Thoracic aorta (tissue), 2 donors: ENCODE data around the gene TULP3. TPM values are rescaled to one million over a fixed set of nuclear protein-coding genes. Genes with fewer than 3 reads are reported as not detected.

ENCODE experiments used
- ATAC-seq: fragments of 150-250 bp; one replicate; pipeline ENCODE4 v1.8.0; 2017; ENCODE audit warnings: low read depth; ENCODE audit not compliant: insufficient number of reproducible peaks, low FRiP score
- DNase-seq: peaks from one replicate; pipeline ENCODE4 v3.0.0-alpha.2; 2020; ENCODE audit warnings: low spot score
- H3K27ac ChIP-seq, 2 donors: fragments of 200-600 bp; sonication (generic); 1 replicate in 1 of 2; 2 replicates in 1 of 2; pipeline ENCODE4 v1.5.1; 2016; ENCODE audit warnings: mild to moderate bottlenecking in 2 of 2, moderate library complexity in 2 of 2
- H3K27me3 ChIP-seq: fragments of 200-600 bp; sonication (generic); replicated peaks from 2 replicates; pipeline ENCODE4 v1.6.0; 2016; ENCODE audit warnings: mild to moderate bottlenecking; ENCODE audit not compliant: insufficient read depth
- H3K36me3 ChIP-seq: fragments of 200-600 bp; sonication (generic); one replicate; pipeline ENCODE4 v1.5.1; 2016
- H3K4me1 ChIP-seq, 2 donors: fragments of 200-600 bp; sonication (generic); 1 replicate in 1 of 2; 2 replicates in 1 of 2; pipeline versions ENCODE4 v1.5.1 to v1.6.0; 2016; ENCODE audit warnings: low read depth in 2 of 2, mild to moderate bottlenecking in 1 of 2; ENCODE audit not compliant: control insufficient read depth in 1 of 2
- H3K4me3 ChIP-seq: fragments of 200-600 bp; sonication (generic); 2 replicates; pipeline ENCODE4 v1.5.1; 2016; ENCODE audit warnings: mild to moderate bottlenecking
- H3K9me3 ChIP-seq: fragments of 200-600 bp; sonication (generic); 2 replicates; pipeline ENCODE4 v1.5.1; 2016
- CTCF ChIP-seq: fragments of 200-600 bp; sonication (generic); IDR thresholded peaks from one replicate; pipeline ENCODE4 v1.5.1; 2019; ENCODE audit warnings: antibody characterized with exemption
- total RNA-seq, 2 donors: library from RNA; depleted of rRNA; stranded (reverse); fragments of >200 nt; gene quantifications; one replicate each; pipeline versions ENCODE4 v1.1.0 to v1.2.3, GENCODE V29; 2016

TULP3 gene
- total RNA-seq, 2 donors from 2014 or later: 28.4 to 30.8 TPM

- peaks cover 5 to 15% of the 10 kb centered on the region in 2 donors for H3K4me1 ChIP-seq
- no peaks in the 10 kb centered on the region for H3K9me3 ChIP-seq
- no peaks in the 10 kb centered on the region for H3K27me3 ChIP-seq
- TF ChIP-seq CTCF: no peak
- no peak overlapping the region for H3K27ac ChIP-seq
- H3K36me3 ChIP-seq: no peaks in the 10 kb centered on the region
- ATAC-seq: no peak
- H3K4me3 ChIP-seq: no peak overlapping the region
- DNase-seq: no peak
These were observed 65.2 kb downstream of the TULP3 start for GRCh38 chr12:2955888-2956287.

- no peak for ATAC-seq
- peak overlapping the region; percentile 77 to 81 for H3K27ac ChIP-seq
These were observed 67.2 kb downstream of the TULP3 start for GRCh38 chr12:2957816-2958431.

GRCh38 chr12:2958432-2959191 is 67.9 kb downstream of the TULP3 start:
- Histone ChIP-seq H3K36me3 (no peaks in the 10 kb centered on the region), H3K27ac (peak overlapping the region; percentile 77 to 81), H3K4me3 (peak overlapping the region; percentile 82), H3K4me1 (peaks cover 5 to 24% of the 10 kb centered on the region in 2 donors), H3K9me3 (no peaks in the 10 kb centered on the region), H3K27me3 (no peaks in the 10 kb centered on the region)
- peak; percentile 26 for ATAC-seq
- DNase-seq: no peak
- TF ChIP-seq CTCF: no peak

More at GRCh38 chr12:2957816-2958431, 67.2 kb downstream of the TULP3 start:
- H3K9me3 ChIP-seq: no peaks in the 10 kb centered on the region
- H3K4me3 ChIP-seq: peak overlapping the region; percentile 82
- no peak for DNase-seq
- no peak for TF ChIP-seq CTCF
- peaks cover 5 to 24% of the 10 kb centered on the region in 2 donors for H3K4me1 ChIP-seq
- H3K36me3 ChIP-seq: no peaks in the 10 kb centered on the region
- no peaks in the 10 kb centered on the region for H3K27me3 ChIP-seq

- H3K27me3 ChIP-seq: no peaks in the 10 kb centered on the region
- DNase-seq: no peak
- peak; percentile 69 for ATAC-seq
These were observed 68.5 kb downstream of the TULP3 start, which contains the start of gene TEAD4 for GRCh38 chr12:2959192-2959504. TEAD4 (plus strand) TSS chr12:2959397.

More at GRCh38 chr12:2959192-2959504, 68.5 kb downstream of the TULP3 start, which contains the start of gene TEAD4:
- peak within 1 kb of the TSS; percentile 82 for H3K4me3 ChIP-seq
- no peak for TF ChIP-seq CTCF
- no peaks in the 10 kb centered on the region for H3K9me3 ChIP-seq
- H3K36me3 ChIP-seq: no peaks in the 10 kb centered on the region
- peak within 1 kb of the TSS; percentile 81 to 89 for H3K27ac ChIP-seq
- H3K4me1 ChIP-seq: peaks cover 5 to 24% of the 10 kb centered on the region in 2 donors
